Measurements from ENCODE around the gene DDX39A.
"Not testable (repeated sequence)": the region's sequence is repeated elsewhere in the genome, so short reads cannot be mapped to it uniquely, and the experiment has no call there.

Gene DDX39A

DNA sequence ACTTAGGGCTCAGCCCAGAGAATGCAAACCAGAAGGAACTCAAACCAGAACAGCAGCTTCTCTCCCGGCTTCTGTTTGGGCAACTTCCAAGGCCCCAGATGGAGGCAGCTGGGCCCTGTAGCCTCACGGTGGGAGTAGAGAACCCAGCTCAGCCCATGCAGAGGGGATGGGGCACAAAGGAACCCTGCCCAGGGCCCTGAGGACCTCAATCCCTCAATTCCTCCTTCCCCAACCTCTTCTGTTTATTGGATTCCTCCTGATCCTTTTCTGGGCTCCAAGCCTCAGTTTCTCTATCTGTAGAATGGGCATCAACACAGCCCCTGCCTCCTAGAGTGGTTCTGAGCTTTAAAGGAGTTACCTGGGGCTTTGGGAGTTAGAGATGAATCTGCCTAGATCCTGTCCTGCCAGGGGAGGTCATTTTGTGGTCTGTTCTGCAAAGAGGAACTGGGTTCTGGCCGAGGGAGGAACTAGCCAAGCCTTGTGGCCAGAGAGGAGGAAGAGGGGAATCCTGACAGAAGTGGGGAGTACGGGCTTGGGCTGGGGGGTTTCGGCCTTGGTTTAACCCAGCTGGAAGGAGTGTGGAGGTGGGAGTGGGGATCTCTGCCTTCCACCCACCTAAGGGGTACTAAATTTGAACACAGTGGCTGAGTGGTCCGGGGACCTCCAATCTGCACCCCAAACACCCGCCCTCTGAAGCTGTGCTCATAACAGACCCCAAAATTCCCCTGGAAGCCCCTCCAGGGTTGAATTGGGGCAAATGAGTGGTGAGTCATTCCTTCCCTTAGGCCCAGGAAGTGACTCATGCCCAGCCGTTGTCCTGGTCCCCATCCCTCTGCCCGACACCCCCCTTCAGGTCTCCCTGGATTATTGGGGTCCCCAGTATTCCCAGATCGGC is 35.2 kb downstream of the DDX39A start:
- no peak for DNase-seq

GRCh38 chr19:14381689-14382474 is 37.3 kb downstream of the DDX39A start:
- no peak for DNase-seq

DNA sequence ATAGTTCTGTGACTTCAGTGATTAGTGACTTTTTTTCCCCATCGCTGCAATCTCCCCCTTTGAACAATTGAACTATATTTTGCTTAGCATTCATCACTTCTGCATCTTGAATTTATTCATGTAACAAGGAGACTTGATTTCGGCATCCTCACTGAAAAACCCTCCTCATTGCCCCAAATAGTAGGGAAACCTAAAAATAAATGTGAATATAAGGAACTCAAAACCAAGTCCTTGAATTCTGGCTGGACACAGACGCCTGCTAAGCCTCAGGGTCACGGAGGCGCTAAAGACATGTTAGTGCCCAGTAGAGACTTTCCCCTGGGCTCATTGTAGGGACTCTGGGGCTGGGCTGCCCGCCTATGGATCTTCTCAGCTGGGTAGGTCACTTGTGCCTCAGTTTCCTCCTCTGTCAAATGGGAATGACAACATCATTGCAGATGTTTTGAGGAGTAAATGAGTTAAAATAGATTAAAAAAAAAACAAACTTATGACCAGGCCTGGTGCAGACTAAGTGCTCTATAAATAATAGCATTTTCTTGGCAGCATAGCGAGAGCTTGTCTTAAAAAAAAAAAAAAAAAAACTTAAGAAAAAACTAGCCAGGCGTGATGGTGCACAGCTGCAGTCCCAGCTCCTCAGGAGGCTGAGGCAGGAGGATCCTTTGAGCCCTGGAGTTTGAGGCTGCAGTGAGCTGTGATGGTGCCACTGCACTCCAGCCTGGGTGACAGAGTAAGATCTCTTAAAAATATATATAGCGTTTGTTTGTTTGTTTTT is 39.7 kb downstream of the DDX39A start:
- DNase-seq, result no peak

- no peak for DNase-seq
Measured at GRCh38 chr19:14378890-14379289, 40.3 kb downstream of the DDX39A start.

- no peak for DNase-seq
Measured at GRCh38 chr19:14377883-14378328, 41.2 kb downstream of the DDX39A start.

- DNase-seq, result no peak
Measured at GRCh38 chr19:14375582-14376291, 43.4 kb downstream of the DDX39A start.

- DNase-seq, result no peak
Measured at GRCh38 chr19:14375055-14375581, 44.0 kb downstream of the DDX39A start.

- DNase-seq, result not testable (repeated sequence)
Measured at GRCh38 chr19:14374313-14374712, 44.8 kb downstream of the DDX39A start.

DNA sequence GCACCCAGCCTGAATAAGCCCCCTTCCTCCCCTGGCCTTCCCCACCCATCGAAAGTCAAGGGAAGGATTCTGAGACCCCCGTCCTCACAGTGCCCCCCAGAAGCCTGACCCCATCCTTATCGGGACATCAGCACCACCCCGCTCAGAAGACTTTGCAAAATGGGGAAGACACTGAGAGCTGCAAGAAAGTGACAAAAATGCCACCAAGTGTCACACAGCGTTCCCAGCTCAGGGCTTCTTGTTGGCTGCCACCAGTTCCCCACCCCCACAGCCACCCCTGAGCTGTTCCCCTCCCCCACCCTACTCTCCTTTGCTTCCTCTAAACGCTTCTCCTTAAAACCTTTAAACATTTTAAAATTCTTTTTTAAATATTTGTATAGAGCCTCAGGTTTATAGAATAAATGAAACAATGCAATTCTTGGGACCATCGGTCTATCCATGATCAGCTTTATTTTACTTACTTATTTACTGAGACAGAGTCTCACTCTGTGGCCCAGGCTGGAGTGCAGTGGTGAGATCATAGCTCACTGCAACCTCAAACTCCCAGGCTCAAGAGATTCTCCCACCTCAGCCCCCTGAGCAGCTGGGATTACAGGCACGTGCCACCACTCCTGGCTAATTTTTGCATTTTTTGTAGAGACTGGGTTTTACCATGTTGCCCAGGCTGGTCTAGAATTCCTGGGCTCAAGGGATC is 46.6 kb downstream of the DDX39A start:
- DNase-seq, result not testable (repeated sequence)

- DNase-seq, result no peak
Measured at GRCh38 chr19:14371301-14371821, 47.8 kb downstream of the DDX39A start.

DNA sequence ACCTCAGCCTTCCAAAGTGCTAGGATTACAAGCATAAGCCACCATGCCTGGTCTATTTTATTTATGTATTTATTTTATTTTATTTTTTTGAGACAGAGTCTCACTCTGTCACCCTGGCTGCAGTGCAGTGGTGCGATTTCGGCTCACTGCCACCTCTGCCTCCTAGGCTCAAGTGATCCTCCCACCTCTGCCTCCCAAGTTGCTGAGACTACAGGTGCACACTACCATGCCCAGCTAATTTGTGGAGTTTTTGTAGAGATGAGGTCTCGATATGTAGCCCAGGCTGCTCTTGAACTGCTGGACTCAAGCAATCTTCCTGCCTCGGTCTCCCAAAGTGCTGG is 48.2 kb downstream of the DDX39A start:
- DNase-seq, result no peak

DNA sequence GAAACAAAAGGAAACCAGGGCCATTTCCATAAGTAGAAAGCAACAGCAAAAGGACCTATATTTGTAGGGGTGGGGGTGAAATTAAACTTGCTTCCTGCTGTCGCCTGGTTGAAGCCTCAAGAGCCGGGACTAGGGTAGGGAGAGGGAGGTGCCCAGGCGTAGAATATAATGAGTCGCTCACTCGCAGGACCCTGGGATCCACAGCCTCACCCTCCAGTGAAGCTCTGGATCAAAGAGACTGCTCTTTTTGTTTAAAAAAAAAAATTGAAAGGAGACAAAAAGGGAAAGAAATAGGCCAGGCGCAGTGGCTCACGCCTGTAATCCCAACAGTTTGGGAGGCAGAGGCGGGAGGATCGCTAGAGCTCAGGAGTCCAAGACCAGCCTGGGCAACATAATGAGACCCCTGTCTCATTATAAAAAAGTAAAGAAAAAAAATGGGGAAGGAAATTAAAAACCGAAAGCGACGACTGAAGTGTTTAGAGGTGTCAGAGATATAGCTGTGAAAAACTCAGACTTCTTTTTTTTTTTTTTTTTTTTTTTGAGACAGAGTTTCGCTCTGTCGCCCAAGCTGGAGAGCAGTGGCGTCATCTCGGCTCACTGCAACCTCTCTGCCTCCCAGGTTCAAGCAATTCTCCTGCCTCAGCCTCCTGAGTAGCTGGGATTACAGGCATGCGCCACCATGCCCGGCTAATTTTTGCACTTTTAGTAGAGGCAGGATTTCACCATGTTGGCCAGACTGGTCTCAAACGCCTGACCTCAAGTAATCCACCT is 48.8 kb downstream of the DDX39A start:
- no peak for DNase-seq

GRCh38 chr19:14369399-14370168 is 49.6 kb downstream of the DDX39A start:
- no peak for DNase-seq

DNA sequence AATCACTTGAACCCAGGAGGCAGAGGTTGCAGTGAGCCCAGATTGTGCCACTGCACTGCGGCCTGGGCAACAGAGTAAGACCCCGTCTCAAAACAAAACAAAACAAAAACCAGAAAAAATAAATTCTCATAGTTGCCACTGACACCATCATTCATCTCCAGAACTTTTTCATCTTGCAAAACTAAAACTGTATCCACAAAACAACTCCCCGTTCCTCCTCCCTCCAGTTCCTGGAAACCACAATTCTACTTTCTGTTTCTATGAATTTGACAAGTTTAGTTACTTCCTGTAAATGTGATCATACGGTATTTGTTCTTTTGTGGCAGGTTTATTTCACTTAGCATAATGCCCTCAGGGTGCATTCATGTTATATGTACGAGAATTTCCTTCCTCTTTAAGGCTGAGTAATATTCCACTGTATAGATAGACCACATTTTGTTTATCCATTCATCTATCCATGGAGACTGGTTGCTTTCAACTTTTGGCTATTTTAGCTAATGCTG is 51.1 kb downstream of the DDX39A start:
- no peak for DNase-seq

GRCh38 chr19:14367016-14367415 is 52.1 kb downstream of the DDX39A start:
- DNase-seq, result no peak

GRCh38 chr19:14366529-14366928 is 52.6 kb downstream of the DDX39A start:
- DNase-seq, result no peak

DNA sequence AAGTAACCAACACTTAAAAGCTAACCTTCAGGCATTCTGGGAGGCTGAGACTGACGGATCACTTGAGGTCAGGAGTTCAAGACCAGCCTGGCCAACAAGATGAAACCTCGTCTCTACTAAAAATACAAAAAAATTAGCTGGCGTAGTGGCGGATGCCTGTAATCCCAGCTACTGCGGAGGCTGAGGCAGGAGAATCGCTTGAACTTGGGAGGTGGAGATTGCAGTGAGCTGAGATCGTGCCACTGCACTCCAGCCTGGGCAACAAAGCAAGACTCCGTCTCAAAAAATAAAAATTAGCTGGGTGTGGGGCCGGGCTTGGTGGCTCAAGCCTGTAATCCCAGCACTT is 55.1 kb downstream of the DDX39A start:
- DNase-seq, result not testable (repeated sequence)

GRCh38 chr19:14363183-14364097 is 55.7 kb downstream of the DDX39A start:
- no peak for DNase-seq

DNA sequence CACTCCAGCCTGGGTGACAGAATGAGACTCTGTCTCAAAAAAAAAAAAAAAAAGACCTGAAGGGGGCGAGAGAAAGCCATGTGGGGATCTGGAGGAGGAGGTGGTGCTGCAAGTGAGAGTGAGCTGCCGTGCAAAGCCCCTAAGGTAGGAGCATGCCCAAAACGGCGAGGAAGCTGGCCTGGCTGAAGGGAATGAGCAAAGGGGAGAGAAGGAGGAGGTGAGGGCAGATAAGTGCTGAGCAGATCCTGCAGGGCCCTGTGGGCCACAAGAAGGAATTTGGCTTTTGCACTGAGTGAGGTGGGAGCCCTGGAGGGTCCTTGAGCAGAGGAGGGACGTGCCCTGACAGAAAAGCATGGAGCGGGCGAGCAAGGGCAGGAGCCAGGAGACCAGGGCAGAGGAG is 57.3 kb downstream of the DDX39A start:
- no peak for DNase-seq

All from NCI-H1105 (cell line).